Right lobe of liver (tissue), 6 donors: ENCODE results near the gene CFAP107. TPM values are rescaled to one million over a fixed set of nuclear protein-coding genes. Genes with fewer than 3 reads are reported as not detected.
"Not testable (repeated sequence)": the region's sequence is repeated elsewhere in the genome, so short reads cannot be mapped to it uniquely, and the experiment has no call there.

Experiments used
- ATAC-seq, 4 donors: fragments of 200-7000 bp; cut with Tn5 transposase; one replicate each; pipeline ENCODE4 v1.9.1; 2020; ENCODE audit warnings: mild to moderate bottlenecking in 4 of 4, moderate library complexity in 4 of 4
- DNase-seq, 3 donors: peaks; one replicate each; pipeline ENCODE4 v3.0.0-alpha.2; 2020
- H3K27ac ChIP-seq, 3 donors: fragments of 200-600 bp; one replicate each; pipeline ENCODE4 v1.8.0; 2022
- H3K27me3 ChIP-seq, 2 donors: fragments of 200-600 bp; one replicate each; pipeline ENCODE4 v1.8.0; 2022
- H3K36me3 ChIP-seq, 4 donors: fragments of 200-600 bp; sonication (generic) in 1 of 4; one replicate each; pipeline versions ENCODE4 v1.5.1 to v1.8.0; 2017 to 2022; ENCODE audit warnings: control low read depth in 1 of 4
- H3K4me1 ChIP-seq, 4 donors: fragments of 200-600 bp; sonication (generic) in 1 of 4; one replicate each; pipeline versions ENCODE4 v1.5.1 to v1.8.0; 2017 to 2022; ENCODE audit warnings: control low read depth in 1 of 4
- H3K4me3 ChIP-seq, 3 donors: fragments of 200-600 bp; one replicate each; pipeline ENCODE4 v1.8.0; 2022
- H3K9me3 ChIP-seq, 4 donors: fragments of 200-600 bp; sonication (generic) in 1 of 4; one replicate each; pipeline versions ENCODE4 v1.5.1 to v1.8.0; 2017 to 2022; ENCODE audit warnings: control low read depth in 1 of 4
- POLR2A ChIP-seq: fragments of 450-650 bp; IDR thresholded peaks from one replicate; pipeline ENCODE4 v1.6.1; 2017; ENCODE audit warnings: antibody characterized with exemption, mild to moderate bottlenecking
- WGBS: methylation state at CpG from one replicate; pipeline ENCODE4 v1.1.6; 2018; ENCODE audit warnings: low coverage, low lambda C conversion rate; ENCODE audit not compliant: insufficient coverage; ENCODE audit errors: missing lambda C conversion rate; 5-methylcytosine and 5-hydroxymethylcytosine counted together
- intact Hi-C, 2 donors: fragments of 100-400 bp; cut with DNase I; formaldehyde crosslinking; loops; one replicate each; pipeline versions ENCODE4 v1.11.2 to v1.14.1; 2022
- total RNA-seq, 6 experiments: library from RNA; depleted of rRNA in 2 of 6; stranded (reverse); fragments of >200 nt in 2 of 6; fragmentation: NEBNext Ultra II Directional in 3 of 6; extraction: Animal tissue kit (Norgen Biotek cat#: 25700) in 3 of 6; gene quantifications; one replicate each; pipeline versions ENCODE4 v1.1.0 to v1.2.4, GENCODE V29; 2016 to 2023
- TF ChIP-seq, protein P1 (sequence below), 4 donors: fragments of 200-600 bp in 3 of 4; fragments of 450-650 bp in 1 of 4; IDR thresholded peaks; one replicate each; pipeline versions ENCODE4 v1.5.1 to v1.8.0; 2016 to 2022; ENCODE audit warnings: antibody characterized with exemption in 4 of 4, mild to moderate bottlenecking in 2 of 4
- donor health status: DM: no; HTN: yes; CAD: no.
- donor health status: DM: no; HTN: no; CAD: no.
- donor health status: DM: no; HTN: no; CAD: no.
- donor health status: DM: no; HTN: yes; CAD: no.
- donor health status: DM: no; HTN: yes; CAD: no.

Gene CFAP107
- total RNA-seq, 6 experiments from 2014 or later, result not detected

DNA sequence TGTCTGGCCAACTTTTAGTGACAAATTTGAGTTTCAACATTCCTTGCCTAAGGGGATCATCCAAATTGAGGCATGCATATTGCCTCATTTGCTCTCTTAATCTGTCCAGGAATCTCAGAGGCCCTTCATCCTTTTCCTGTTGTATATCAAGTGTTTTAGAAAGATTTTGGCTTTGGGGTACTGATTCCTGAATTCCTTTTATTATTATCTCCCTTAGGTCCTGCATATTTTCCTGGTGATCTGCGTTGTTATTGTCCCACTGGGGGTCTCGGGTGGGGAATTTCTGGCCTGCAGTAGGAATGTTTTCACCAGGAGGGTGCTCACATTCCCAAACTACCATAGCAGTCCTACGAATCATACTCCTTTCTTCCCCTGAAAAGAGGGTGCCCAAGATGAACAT lies 34.5 kb upstream of the CFAP107 start:
- WGBS, result 40% methylated on average over 3 of the region's 3 CpGs
- no peaks in the 10 kb centered on the region for H3K9me3 ChIP-seq
- no peak overlapping the region for H3K4me3 ChIP-seq
- intact Hi-C loops, result no loop called here
- no peak for DNase-seq
- no peaks in the 10 kb centered on the region for H3K36me3 ChIP-seq
- ATAC-seq, result no peak
- H3K27me3 ChIP-seq, result no peaks in the 10 kb centered on the region
- no peak overlapping the region for H3K27ac ChIP-seq
- H3K4me1 ChIP-seq, result peaks cover 0 to 5% (median 0%) of the 10 kb centered on the region in 4 donors
- TF ChIP-seq, protein P1, sequence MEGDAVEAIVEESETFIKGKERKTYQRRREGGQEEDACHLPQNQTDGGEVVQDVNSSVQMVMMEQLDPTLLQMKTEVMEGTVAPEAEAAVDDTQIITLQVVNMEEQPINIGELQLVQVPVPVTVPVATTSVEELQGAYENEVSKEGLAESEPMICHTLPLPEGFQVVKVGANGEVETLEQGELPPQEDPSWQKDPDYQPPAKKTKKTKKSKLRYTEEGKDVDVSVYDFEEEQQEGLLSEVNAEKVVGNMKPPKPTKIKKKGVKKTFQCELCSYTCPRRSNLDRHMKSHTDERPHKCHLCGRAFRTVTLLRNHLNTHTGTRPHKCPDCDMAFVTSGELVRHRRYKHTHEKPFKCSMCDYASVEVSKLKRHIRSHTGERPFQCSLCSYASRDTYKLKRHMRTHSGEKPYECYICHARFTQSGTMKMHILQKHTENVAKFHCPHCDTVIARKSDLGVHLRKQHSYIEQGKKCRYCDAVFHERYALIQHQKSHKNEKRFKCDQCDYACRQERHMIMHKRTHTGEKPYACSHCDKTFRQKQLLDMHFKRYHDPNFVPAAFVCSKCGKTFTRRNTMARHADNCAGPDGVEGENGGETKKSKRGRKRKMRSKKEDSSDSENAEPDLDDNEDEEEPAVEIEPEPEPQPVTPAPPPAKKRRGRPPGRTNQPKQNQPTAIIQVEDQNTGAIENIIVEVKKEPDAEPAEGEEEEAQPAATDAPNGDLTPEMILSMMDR (IDR thresholded peaks at IDR 0.05), result no peak
- TF ChIP-seq POLR2A, result no peak

DNA sequence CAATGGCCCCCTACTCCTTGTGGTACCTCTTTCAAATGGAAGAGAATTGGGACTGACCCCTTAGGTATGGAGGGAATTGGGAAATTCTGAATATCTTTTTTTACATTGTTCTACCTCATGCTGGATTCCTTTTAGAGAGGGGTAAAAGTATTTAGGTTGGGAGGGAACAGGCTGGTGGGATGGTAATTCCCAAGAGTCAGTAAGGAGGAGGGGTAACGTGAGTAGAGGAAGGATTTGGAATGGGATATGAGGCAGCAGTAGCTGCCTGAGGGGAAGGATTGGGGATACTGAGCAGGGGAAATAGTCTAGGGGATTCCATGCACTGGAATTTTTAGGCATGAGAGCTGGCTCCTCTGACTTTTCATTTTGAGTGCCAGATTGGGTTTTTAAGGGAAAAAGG lies 33.9 kb upstream of the CFAP107 start:
- Histone ChIP-seq H3K4me3 (no peak overlapping the region), H3K4me1 (peaks cover 0 to 5% (median 0%) of the 10 kb centered on the region in 4 donors), H3K9me3 (no peaks in the 10 kb centered on the region), H3K27me3 (no peaks in the 10 kb centered on the region), H3K27ac (no peak overlapping the region), H3K36me3 (no peaks in the 10 kb centered on the region)
- no peak for DNase-seq
- no peak for ATAC-seq
- no peak for TF ChIP-seq POLR2A
- TF ChIP-seq, protein P1 (IDR thresholded peaks at IDR 0.05), result no peak
- intact Hi-C loops, result no loop called here
- 73% methylated on average over 1 of the region's 1 CpG for WGBS

DNA sequence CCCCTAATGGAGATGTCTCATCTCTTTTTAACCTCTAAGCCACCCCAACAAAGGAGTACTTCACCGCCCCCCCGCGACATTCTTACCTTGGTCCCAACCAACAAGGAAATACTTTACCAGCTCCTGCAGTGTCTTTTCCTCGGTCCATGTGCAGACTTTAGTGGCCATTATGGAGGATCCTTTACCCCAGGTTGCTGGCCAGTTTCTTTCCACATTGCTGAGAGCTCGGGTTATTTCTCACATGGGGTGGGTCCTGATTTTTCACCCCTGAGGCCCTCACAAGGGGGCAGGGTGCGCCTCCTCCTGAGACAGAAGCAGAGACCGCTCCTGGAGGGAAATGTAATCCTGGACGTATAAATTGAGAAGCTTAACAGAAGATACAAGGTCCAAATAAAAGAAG lies 33.1 kb upstream of the CFAP107 start:
- 66% methylated on average over 8 of the region's 8 CpGs for WGBS
- Histone ChIP-seq H3K4me1 (peaks cover 0 to 5% (median 0%) of the 10 kb centered on the region in 4 donors), H3K27me3 (no peaks in the 10 kb centered on the region), H3K4me3 (no peak overlapping the region), H3K36me3 (no peaks in the 10 kb centered on the region), H3K27ac (no peak overlapping the region), H3K9me3 (no peaks in the 10 kb centered on the region)
- intact Hi-C loops, result no loop called here
- TF ChIP-seq, protein P1 (IDR thresholded peaks at IDR 0.05), result no peak
- TF ChIP-seq POLR2A, result no peak
- no peak for ATAC-seq
- DNase-seq, result no peak

DNA sequence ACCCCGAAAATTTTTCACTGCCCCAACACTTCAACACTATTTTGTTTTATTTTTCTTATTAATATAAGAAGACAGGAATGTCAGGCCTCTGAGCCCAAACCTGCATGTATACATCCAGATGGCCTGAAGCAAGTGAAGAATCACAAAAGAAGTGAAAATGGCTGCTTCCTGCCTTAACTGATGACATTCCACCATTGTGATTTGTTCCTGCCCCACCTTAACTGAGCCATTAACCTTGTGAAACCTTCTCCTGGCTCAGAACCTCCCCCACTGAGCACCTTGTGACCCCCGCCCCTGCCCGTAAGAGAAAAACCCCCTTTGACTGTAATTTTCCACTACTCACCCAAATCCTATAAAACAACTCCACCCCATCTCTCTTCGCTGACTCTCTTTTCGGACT lies 32.3 kb upstream of the CFAP107 start:
- H3K4me1 ChIP-seq, ATAC-seq, H3K9me3 ChIP-seq, intact Hi-C loops, H3K27ac ChIP-seq, H3K4me3 ChIP-seq, H3K36me3 ChIP-seq, DNase-seq, H3K27me3 ChIP-seq: not testable (repeated sequence)
- 79% methylated on average over 5 of the region's 5 CpGs for WGBS

DNA sequence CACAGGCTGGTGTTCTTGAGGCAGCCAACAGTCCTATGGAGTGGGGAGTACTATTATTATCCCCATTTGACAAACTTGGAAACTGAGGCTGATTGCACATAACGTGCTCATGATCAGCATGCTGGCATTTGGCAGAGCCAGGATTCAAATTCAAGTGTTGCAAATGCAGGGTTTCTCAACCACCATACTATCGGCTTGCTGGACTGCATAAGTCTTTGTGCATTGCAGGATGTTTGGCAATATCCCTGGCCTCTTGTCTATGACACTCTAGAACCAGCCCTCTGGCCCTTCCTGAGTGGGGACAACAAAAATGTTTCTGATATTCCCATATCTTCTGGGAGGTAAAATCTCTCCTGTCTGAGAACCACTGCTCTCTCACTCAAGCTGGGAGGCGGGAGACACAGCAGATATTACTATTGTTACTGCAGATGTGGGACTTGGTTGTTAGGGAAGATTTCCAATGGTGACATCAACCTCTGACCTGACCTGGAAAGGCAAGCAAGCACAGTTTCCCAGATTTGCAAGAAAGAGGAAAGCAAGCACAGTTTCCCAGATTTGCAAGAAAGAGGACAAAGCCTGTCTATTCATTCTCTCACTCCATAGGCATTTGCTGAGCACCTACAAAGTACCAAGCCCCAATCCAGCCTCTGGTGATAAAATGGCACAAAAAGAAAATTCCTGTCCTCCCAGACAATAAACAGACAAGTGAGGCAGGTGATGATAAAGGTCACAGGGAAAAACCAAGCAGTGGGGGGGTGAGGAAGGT lies 31.1 kb upstream of the CFAP107 start:
- H3K9me3 ChIP-seq, result no peaks in the 10 kb centered on the region
- DNase-seq (no peak), ATAC-seq (peak in 2 of 4 donors; percentile 38 to 74)
- TF ChIP-seq POLR2A, result no peak
- TF ChIP-seq, protein P1 (IDR thresholded peaks at IDR 0.05), result no peak
- H3K27me3 ChIP-seq, result no peaks in the 10 kb centered on the region
- no peak overlapping the region for H3K4me3 ChIP-seq
- H3K27ac ChIP-seq, result no peak overlapping the region
- intact Hi-C loops, result no loop called here
- no peaks in the 10 kb centered on the region for H3K36me3 ChIP-seq
- WGBS, result 14% methylated on average over 2 of the region's 3 CpGs
- peaks cover 0 to 5% (median 0%) of the 10 kb centered on the region in 4 donors for H3K4me1 ChIP-seq
